HK-2 (cell line): Measurements from ENCODE around the gene SLC35D2.
"Not testable (repeated sequence)": the region's sequence is repeated elsewhere in the genome, so short reads cannot be mapped to it uniquely, and the experiment has no call there.

ENCODE experiments used
- DNase-seq: peaks from one replicate; pipeline ENCODE4 v3.0.0-alpha.2; 2018; ENCODE audit not compliant: unreplicated experiment

SLC35D2 gene

DNA sequence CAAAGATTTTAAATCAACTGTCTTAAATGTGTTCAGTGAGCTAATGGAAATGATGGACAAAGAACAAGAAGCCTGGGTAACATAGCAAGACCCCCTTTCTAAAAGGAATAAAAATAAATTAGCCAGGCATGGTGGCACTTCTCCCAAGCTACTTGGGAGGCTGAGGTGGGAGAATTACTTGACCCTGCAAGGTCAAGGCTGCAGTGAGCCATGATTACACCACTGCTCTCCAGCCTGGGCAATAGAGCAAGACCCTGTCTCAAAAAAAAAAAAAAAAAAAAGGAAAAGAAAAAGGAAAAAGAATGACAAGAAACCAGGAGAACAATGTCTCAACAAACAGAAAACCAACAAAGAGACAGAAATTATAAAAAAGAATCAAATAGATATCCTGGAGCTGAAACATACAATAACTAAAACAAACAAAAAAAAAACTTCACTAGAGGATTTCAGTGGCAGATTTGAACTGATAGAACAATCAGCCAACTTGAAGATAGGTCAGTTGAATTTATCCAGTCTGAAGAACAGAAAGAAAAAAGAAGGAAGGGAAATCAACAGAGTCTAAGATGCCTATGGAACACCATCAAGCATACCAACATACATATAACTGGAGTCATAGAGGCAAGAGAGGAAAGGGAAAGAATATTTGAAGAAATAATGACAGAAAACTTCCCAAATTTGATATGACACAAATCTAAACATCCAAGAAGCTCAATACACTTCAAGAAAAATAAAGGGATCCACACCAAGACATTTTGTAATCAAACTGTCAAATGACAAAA, 16.8 kb upstream of the SLC35D2 start:
- DNase-seq = no peak

DNA sequence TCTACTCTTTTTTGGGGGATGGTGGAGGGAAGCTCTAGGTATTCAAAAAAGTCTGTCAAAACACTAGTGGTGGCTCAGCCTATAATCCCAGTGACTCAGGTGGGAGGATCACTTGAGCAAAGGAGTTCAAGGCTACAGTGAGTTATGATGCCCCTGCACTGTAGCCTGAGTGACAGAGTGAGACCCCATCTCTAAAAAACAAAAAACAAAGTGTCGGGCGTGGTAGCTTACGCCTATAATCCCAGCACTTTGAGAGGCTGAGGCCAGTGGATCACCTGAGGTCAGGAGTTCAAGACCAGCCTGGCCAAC, 15.8 kb upstream of the SLC35D2 start:
- DNase-seq = no peak

DNA sequence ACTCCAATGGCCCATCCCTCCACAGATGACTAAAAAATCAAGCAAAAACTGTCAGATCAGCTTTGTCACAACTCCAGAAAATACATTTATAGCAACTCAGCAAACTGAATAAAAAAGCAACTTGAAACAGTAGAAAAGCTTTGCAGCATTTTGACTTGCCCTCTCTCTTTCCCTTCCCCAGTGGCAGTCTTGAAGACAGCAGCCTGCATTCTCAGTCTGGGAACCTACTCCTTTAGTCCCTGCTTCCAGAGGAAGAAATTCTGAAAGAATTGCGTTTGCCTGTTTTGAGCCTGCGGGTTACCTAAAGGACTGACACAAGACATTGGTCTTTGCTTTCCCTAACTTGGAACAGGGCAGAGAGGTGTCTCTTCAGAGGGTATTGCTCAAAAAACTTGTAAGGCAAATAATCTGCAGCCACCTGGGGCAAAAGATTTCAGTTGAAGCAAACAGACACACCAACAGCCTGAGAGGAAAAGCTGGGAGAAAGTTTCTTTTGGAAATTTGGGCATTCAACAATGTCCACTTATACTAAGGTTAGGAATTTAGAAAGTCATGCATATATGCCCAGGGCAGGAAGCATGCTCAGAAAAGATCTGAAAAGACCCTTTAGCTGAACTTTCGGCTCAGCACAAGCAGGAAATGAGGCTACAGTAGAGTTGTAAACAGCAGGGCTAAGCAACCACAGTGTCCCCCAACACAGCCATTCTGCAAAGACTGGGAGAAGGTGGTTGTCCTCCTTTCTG, 15.2 kb upstream of the SLC35D2 start:
- DNase-seq = no peak

DNA sequence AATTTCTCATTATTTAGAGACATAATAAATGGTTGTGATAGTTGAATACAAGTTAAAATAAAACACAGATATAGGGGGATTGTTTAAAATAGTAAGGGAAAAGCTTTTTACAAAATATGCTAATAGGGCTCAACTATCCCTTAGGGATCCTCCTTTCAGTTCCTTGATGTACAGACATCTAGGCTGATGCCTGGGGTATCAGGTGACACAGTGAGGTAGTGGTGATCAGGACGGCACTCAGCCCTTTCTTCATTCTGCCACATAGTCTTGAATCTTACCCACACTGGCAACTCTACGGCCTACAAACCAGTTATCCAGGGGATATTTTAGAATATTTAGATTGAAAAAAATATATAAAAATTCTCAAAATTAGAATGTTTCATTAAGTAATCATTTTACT, 12.5 kb upstream of the SLC35D2 start:
- DNase-seq = no peak

DNA sequence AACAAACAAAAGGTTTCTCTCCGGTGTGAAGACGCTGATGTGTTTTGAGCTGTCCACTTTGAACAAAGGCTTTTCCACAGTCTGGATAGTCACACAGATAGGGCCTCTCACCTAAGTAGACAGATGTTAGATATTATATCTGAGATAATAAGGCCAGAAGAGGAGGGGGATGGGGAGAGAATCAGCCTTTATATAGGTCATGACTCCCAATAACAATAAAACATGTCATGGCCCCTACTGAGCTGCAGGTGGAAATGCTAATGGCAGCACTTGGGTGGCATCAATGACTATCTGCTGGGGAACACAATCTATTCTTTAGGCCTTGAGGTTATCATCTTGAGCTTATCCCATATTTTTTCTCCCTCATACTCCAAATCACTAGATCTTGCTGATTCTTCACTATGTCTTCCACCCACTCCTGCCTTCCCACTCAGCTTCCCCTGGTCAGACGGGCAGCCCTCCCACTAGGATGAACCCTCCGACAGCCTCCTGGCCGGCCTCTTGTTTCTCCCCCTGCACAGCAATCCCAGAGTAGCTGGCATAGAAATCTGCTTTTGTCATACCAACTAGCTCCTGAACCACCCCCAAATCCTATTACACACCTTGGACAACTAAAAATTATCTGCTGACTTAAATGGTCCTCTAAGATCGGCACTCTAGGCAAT, 11.5 kb upstream of the SLC35D2 start:
- DNase-seq = no peak

DNA sequence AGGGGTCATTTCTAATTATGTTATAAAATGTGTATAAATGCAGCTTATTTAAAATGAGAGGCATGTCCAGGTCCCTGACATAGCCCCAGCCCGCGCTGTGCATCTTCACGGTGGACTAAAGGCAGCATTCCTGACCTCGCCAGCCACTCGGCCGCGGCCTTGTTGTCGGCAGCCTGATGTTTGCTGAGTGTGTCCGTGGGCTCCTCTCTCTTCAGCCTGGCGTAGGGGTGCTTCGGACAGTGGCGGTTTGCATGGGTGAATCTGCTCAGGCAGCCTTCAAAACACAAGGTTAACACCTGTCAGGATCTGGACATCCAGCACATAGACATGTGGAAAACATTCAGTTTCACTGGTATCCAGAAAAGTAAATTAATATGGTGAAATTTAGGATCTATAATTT, 8.8 kb upstream of the SLC35D2 start:
- DNase-seq = no peak

DNA sequence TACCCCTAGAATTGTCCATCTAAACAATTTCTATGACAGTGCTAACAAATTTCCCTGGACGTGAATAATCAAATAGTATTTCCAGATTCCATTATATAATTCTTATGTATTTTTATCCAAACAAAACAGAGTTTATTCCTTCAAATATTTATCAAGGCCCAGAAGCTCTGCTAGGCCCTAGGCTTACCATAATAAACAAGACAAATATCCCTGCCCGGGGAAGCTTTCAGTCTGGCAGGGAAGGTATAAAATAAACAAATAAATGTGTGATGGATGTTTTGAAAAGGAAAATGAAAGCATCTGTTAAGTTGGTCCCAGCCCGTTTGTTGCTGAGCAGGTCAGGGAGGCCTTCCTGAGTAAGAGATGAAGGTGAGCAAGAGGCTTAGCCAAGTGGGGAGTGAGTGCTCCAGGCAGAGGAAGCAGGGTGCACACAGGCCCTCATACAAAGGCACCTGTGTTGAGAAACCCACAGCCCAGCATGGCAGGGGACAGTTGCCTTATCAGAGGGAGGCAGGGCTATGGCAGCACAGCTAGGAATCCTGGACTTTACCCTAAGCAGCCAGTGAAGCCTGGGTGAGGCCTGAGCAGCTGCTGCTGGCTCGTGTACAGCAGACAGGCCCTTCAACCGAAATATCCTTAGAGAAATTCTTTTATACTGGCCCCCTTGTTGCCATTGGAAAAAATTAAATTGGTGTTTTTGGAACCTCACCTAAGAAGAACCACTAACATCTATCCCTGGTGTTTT, 7.7 kb upstream of the SLC35D2 start:
- DNase-seq = no peak

DNA sequence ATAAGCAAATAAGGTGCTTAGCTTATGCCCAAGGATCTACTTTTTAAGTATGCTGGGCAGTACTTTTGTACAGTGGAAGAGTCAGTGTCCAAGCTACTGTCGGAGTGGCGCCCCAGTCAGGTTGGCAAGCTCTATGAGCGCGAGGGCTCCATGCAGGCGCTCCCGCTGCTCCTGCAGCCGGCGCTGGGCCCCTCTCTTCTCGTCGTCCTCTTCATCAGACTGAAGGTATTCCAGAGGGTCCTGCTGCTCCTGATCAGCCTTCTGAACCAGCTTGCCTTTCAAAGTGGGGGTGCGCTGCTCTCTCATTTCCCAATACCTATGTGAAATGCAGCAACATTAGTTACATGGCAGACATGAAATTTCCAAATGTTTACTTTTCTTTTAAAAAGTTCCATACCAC, 4.6 kb upstream of the SLC35D2 start:
- DNase-seq = no peak

DNA sequence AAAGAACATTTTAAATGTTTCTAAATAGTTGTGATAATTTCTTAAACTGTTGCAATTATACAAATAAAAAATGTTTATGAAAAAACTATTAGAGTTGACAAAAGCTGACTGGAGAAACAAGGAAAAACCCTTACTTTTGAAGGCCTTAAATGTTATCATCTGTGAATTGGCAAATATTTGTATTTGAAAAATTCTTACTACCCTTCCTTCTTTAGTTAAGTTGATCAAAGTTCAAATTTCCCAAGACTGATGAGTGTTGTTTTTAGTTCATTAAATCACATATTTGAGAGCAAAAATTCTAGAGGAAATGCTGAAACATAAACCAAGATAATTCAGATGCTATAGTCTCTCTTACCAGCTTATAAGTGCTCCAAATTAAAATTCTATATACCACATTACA, 2.6 kb upstream of the SLC35D2 start:
- no peak for DNase-seq

DNA sequence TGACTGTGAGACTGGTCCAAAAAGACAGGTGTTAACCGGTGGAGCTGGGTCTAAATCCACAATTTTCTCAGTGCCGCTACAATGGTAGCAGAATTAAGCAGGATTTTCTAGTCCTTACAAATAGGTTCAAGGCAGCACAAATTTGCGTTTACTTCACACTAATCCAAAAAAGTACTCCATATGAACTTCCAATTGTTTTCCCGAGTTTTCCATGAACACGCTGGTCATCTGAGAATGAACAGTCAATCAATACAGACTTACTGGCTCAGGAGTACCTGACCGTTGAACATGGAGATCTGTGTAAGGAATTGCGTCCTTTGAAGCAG, 709 bp downstream of the SLC35D2 start:
- no peak for DNase-seq

DNA sequence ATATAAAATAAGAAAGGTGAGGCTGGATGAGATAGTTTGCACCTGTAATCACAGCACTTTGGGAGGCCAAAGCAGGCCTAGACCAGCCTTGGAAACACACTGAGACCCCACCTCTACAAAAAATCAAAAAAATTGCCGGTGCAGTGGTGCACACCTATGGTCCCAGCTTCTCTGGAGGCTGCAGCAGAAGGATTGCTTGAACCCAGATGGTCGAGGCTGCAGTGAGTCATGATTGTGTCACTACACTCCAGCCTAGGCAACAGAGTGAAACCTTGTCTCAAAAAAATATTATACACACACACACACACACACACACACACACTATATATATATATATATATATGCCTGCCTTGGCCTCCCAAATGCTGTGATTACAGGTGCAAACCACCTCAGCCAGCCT, 1.3 kb downstream of the SLC35D2 start:
- DNase-seq = peak; percentile 14

DNA sequence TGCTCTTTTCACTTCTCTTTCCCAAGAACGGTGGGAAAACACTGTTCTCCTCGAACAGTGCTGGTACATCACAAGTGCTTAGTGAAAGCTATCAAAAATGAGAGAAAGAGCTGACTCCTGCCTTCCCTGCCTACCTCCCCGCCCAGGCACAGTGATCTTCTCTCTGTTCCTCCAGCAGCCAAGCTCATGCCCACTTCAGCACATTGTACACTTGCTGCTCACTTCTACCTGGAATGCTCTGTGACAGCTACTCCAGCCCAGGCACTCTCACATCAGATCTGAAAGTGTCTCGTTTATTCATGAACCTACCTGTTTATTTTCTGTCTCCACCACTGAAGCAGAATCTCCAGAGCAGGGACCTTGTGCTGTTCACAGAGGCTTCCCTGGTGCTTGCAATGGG, 1.8 kb downstream of the SLC35D2 start:
- no peak for DNase-seq

DNA sequence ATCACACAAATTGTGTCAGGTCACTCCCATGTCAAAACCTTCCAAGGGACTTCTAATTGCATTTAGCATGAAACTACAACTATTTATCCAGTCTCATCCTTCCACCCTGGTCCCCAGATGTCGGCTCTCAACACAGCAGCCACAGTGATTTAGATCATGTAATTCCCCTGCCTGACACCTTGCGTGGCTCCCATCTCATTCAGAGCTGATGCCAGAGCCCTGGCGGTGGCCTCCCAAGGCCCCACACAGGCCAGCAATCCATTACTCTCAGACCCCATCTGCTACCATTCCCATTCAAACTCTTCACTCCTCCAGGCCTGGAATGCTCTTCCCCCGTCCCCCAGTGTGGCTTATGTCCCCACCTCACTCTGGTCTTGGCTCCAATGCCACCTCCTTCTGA, 2.4 kb downstream of the SLC35D2 start:
- DNase-seq = no peak

DNA sequence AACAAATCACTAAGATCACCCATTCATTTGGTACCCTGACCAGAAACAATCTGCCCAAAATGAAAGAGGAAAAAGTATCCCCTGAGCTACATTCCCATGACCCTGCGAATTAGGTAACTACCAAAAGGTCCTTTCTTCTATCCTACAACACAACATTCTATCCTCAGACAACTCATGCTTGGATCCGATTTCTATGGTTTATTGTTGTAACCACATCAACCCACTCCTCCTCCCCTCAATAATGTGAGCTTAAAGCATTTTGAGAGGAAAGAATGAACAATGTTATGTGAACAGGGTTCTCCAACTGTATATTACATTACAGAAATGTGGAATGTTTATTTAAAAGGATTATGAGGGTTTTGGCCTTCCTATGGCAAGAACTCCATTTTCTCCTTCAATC, 4.0 kb downstream of the SLC35D2 start:
- DNase-seq = no peak

DNA sequence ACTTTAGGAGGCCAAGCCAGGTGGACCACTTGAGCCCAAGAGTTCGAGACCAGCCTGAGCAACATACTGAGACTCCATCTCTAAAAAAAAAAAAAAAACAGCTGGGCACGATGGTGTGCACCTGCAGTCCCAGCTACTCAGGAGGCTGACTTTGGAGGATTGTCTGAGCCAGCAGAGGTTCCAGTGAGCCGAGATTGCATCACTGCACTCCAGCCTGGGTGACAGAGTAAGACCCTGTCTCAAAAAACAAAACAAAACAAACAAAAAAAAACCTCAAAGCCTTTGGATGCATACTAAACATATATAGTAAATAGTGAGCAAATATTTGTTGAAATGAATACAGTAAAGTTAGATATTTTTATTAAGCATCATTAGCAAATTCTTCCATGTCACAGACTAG, 5.3 kb downstream of the SLC35D2 start:
- no peak for DNase-seq

DNA sequence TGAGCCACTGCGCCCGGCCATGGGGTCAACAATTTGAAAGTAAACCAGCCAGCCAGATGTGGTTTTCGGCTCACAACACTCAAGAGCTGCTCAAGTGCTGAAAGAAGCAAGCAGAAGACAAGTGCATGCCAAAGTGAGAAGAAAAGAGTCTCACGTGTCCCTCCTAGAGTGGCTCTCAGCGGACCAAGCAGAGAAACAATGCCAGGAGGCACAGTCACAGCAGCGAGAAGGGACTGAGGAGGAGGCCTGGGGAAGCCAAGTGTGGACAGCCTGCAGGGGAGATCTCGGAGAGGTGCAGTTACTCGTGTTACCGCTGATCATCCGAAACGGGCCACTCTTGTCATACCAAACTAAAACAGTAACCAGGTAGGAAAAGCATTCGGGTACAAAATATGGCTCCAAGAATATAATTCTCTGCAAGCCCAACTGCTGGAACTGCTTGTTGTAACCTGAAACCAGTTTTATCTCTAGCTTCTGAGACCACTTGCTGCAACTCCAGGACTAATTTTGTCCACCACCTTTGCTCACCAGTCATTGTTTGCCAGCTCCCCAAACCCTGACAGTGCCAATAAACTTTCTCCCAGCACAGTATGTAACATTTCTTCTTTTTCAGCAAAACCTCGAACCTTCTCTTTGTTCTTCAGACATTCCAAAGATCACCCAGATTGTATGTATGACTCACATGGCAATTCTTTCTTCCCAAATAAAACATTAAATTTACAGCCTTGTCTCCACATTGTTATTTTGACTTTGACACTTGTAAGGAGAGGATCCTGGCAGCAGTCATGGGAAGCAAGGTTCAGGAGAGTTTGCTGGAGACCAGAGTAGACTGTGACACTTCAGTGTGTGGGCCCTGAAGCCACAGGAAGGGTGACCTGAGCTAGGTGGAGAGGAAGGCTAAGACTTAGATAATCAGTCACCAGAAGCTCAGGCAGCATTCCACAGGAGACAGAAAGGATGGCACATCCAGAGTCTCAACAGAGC, 6.3 kb downstream of the SLC35D2 start:
- peak; percentile 28 for DNase-seq

DNA sequence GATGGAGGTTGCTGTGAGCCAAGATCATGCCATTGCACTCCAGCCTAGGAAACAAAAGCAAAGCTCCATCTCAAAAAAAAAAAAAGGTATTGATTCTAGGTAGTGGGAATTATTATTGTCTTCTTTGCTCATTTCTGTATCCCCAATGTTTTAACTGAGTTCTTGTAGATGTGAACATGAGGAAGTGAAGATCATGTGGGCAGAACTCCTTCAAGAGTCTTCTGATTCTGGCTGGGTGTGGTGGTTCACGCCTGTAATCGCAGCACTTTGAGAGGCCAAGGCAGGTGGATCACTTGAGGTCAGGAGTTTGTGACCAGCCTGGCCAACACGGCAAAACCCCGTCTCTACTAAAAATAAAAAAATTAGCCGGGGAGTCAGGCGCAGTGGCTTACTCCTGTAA, 8.0 kb downstream of the SLC35D2 start:
- DNase-seq = not testable (repeated sequence)

DNA sequence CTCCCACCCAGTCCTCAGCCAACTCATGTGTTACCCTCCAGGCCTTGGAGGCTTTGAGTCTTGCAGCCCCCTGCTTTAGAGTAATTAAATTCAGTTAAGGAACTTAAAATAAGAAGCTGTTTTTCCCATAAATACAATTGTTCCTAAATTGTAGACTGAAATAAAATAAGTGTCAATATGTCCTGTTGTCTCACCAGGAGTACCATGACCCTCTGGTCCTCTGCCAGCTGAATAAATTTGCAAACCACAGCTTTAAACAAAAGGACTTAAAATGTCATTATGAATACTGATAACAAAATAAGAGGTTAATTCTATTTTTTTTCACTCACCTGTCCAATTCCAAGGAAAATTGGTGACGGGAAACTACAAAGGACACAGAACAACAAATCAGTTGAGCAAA, 15.6 kb downstream of the SLC35D2 start:
- DNase-seq = no peak

DNA sequence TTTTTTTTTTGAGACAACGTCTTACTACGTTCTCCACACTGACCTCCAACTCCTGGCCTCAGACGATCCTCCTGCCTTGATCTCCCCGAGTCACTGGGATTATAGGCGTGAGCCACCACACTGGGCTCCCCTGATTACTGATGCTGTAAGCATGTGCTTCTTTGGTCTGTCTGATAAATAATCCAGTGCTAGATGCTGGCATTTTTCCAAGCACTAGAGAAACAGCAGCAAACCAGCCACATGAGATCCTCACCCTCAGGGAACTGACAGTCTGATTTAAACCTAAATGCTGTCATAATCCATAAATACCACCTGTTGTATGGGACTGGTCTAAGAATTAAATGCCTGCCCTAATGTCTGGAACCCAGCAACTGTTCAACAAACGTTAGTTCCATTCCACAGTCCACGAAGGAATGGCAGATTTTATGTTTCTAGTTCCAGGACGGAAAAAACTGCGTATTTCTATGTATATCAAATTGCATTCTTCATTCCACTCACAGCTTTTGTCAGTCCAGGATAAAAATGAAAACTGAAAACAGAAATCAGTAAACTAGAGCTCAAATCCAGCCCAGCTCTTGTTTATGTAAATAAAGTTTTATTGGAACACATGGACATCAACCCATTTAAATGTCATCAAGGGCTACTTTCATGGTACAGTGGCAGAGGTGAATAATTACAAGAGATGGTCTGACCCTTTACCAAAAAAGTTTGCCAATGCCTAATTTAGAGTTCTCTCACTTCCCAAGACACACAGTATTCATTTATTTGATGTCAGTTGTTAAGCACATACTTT, 20.1 kb downstream of the SLC35D2 start:
- no peak for DNase-seq

DNA sequence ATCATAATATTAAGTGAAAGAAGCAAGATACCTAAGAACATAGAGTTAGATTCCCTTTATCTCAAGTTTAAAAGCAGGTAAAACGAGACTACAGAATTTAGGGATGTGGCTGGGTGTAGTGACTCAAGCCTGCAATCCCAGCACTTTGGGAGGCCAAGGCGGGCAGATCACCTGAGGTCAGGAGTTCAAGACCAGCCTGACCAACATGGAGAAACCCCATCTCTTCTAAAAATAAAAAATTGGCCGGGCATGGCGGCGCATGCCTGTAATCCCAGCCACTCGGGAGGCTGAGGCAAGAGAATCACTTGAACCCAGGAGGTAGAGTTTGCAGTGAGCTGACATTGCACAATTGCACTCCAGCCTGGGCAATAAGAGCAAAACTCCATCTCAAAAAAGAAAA, 21.4 kb downstream of the SLC35D2 start:
- DNase-seq = not testable (repeated sequence)

DNA sequence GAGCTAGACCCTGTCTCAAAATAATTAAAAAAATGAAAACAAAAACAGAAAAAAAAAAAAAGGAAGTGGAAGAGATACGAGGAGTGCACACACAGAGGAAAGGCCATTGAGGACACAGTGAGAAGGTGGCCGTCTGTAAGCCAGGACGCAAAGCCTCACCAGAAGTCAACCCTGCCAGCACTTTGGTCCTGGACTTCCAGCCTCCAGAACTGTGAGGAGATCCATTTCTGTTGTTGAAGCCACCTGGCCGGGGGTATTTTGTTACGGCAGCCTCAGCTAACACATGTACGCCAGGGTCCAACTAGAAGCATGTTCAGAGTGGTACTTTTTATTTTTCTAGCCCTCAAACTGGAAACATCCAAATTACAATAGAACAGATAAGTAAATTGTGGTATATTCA, 21.8 kb downstream of the SLC35D2 start:
- no peak for DNase-seq
